HepG2 (cell line): ENCODE results near the gene MEIOC. TPM values are rescaled to one million over a fixed set of nuclear protein-coding genes. Genes with fewer than 3 reads are reported as not detected.
A peak's percentile ranks its signal among the peaks of the same experiment; 100 is the strongest.

Experiments
- AKAP8 ChIP-seq: sonication (generic); formaldehyde crosslinking; IDR thresholded peaks from 2 replicates; pipeline ENCODE4 v1.5.1; 2020; ENCODE audit warnings: mild to moderate bottlenecking, missing genetic modification reagents
- CERS6 ChIP-seq: sonication (generic); formaldehyde crosslinking; IDR thresholded peaks from 2 replicates; pipeline ENCODE4 v1.5.0; 2020; ENCODE audit warnings: missing genetic modification reagents
- CREM ChIP-seq, 2 experiments: sonication (generic) in 1 of 2; formaldehyde crosslinking in 1 of 2; IDR thresholded peaks; 2 replicates each; pipeline versions ENCODE4 v1.4.0 to v1.6.1; 2016 to 2020; ENCODE audit warnings: antibody characterized with exemption in 1 of 2, mild to moderate bottlenecking in 1 of 2, missing genetic modification reagents in 1 of 2
- HBP1 ChIP-seq: IDR thresholded peaks from 2 replicates; pipeline ENCODE4 v1.6.1; 2016; ENCODE audit warnings: low read depth, control low read depth
- HNRNPL ChIP-seq: fragments of 200-400 bp; formaldehyde crosslinking; IDR thresholded peaks from 2 replicates; pipeline ENCODE4 v1.6.1; 2017; ENCODE audit warnings: mild to moderate bottlenecking, low read depth, low read length
- HOXA3 ChIP-seq: sonication (generic); formaldehyde crosslinking; IDR thresholded peaks from 2 replicates; pipeline ENCODE4 v1.5.0; 2020; ENCODE audit warnings: missing genetic modification reagents
- IKZF5 ChIP-seq: IDR thresholded peaks from 2 replicates; pipeline ENCODE4 v1.6.1; 2018; ENCODE audit warnings: missing genetic modification reagents, mild to moderate bottlenecking, missing compliant biosample characterization
- MAZ ChIP-seq, 2 experiments: sonication (generic) in 1 of 2; formaldehyde crosslinking in 1 of 2; IDR thresholded peaks; 2 replicates each; pipeline versions ENCODE4 v1.5.0 to v1.6.1; 2012 to 2020; ENCODE audit warnings: low read depth in 2 of 2, mild to moderate bottlenecking in 2 of 2, borderline replicate concordance in 1 of 2, improper control_type of control experiment in 1 of 2, low read length in 1 of 2, missing genetic modification reagents in 1 of 2, moderate library complexity in 1 of 2
- MIER3 ChIP-seq: IDR thresholded peaks from 2 replicates; pipeline ENCODE4 v1.6.1; 2016; ENCODE audit warnings: missing compliant biosample characterization, borderline replicate concordance
- MXI1 ChIP-seq: IDR thresholded peaks from 3 replicates; pipeline ENCODE4 v1.6.1; 2012; ENCODE audit warnings: low read depth, low read length, inconsistent platforms, borderline replicate concordance
- PHF21A ChIP-seq: sonication (generic); formaldehyde crosslinking; IDR thresholded peaks from 2 replicates; pipeline ENCODE4 v1.5.0; 2020; ENCODE audit warnings: mild to moderate bottlenecking, missing genetic modification reagents
- POLR2A ChIP-seq, 2 experiments: IDR thresholded peaks; 2 replicates each; pipeline ENCODE4 v1.6.1; 2011; ENCODE audit warnings: low read depth in 2 of 2, low read length in 2 of 2, mild to moderate bottlenecking in 1 of 2, moderate library complexity in 1 of 2; ENCODE audit not compliant: insufficient read depth in 1 of 2
- POLR2AphosphoS5 ChIP-seq: IDR thresholded peaks from 2 replicates; pipeline ENCODE4 v1.6.1; 2012; ENCODE audit warnings: low read depth, low read length
- PPARG ChIP-seq: conservative IDR thresholded peaks from 2 replicates; pipeline ENCODE4 v1.6.1; 2016; ENCODE audit warnings: missing biosample characterization, missing genetic modification reagents
- SAP130 ChIP-seq: IDR thresholded peaks from 2 replicates; pipeline ENCODE4 v1.6.1; 2016; ENCODE audit warnings: low read depth
- UBTF ChIP-seq: sonication (generic); formaldehyde crosslinking; IDR thresholded peaks from 2 replicates; pipeline ENCODE4 v1.4.0; 2020; ENCODE audit warnings: mild to moderate bottlenecking, missing genetic modification reagents
- ZBTB43 ChIP-seq: sonication (generic); formaldehyde crosslinking; conservative IDR thresholded peaks from 2 replicates; pipeline ENCODE4 v1.4.0; 2020; ENCODE audit warnings: missing genetic modification reagents
- ZFP36L1 ChIP-seq: sonication (generic); formaldehyde crosslinking; IDR thresholded peaks from 2 replicates; pipeline ENCODE4 v1.8.0; 2022; ENCODE audit warnings: mild to moderate bottlenecking, missing genetic modification reagents, moderate library complexity
- ZFX ChIP-seq: sonication (generic); formaldehyde crosslinking; IDR thresholded peaks from 2 replicates; pipeline ENCODE4 v1.4.0; 2020; ENCODE audit warnings: mild to moderate bottlenecking, low read depth, missing genetic modification reagents, moderate library complexity
- ZMYM2 ChIP-seq: sonication (generic); formaldehyde crosslinking; IDR thresholded peaks from 2 replicates; pipeline ENCODE4 v1.8.0; 2022; ENCODE audit warnings: mild to moderate bottlenecking, missing genetic modification reagents
- ZNF44 ChIP-seq: sonication (generic); formaldehyde crosslinking; IDR thresholded peaks from 2 replicates; pipeline ENCODE4 v1.5.1; 2020; ENCODE audit warnings: mild to moderate bottlenecking, missing genetic modification reagents
- ZNF572 ChIP-seq: sonication (generic); formaldehyde crosslinking; IDR thresholded peaks from 2 replicates; pipeline ENCODE4 v1.5.1; 2020; ENCODE audit warnings: mild to moderate bottlenecking, missing genetic modification reagents
- polyA plus RNA-seq, 8 experiments: library from polyadenylated mRNA; depleted of rRNA in 3 of 8; stranded (reverse) in 7 of 8; unstranded in 1 of 8; fragments of >200 nt; fragmentation: Illumina TruSeq in 4 of 8; extraction: Trizol in 4 of 8; gene quantifications; 2 replicates each; pipeline versions ENCODE4 v1.2.1 to v1.2.3, GENCODE V29; 2011 to 2016; ENCODE audit warnings: low read depth in 4 of 8, missing spikeins in 1 of 8, mixed read lengths in 1 of 8; ENCODE audit not compliant: insufficient read depth in 1 of 8
- total RNA-seq, 5 experiments: library from RNA; depleted of rRNA; stranded (reverse); fragments of >200 nt; fragmentation: Illumina TruSeq; extraction: Trizol; gene quantifications; 2 replicates each; pipeline ENCODE4 v1.2.3, GENCODE V29; 2016; ENCODE audit warnings: low read depth in 1 of 5

The MEIOC gene
- total and polyA plus RNA-seq, 2 of the 13 experiments (the other 11 are each of a cell fraction or from before 2014, with no cell fraction given), result 0.04 to 0.15 TPM

- TF ChIP-seq IKZF5 (CRISPR knock-in tag), result 0 out of 2 replicates have a peak, but pooled peaks have one; percentile 40
- TF ChIP-seq HNRNPL, result 0 out of 2 replicates have a peak, but pooled peaks have one; percentile 62
- TF ChIP-seq HBP1 (CRISPR knock-in tag), result peak; percentile 64; the same call in 1 of the 2 replicates
- TF ChIP-seq ZNF572 (CRISPR knock-in tag), result no peak
- 0 out of 2 replicates have a peak, but pooled peaks have one; percentile 16 for TF ChIP-seq PHF21A
- peak; percentile 29; the same call in 1 of the 3 replicates for TF ChIP-seq MXI1
- peak; percentile 41; the same call in 1 of the 2 replicates for TF ChIP-seq MIER3 (CRISPR knock-in tag)
- TF ChIP-seq ZNF44 (CRISPR knock-in tag), result no peak
- TF ChIP-seq POLR2AphosphoS5, result peak; percentile 20; the same call in 1 of the 2 replicates
- no peak for TF ChIP-seq MAZ (IDR thresholded peaks at IDR 0.05; ENCODE audit: borderline replicate concordance, low read depth, low read length)
- peak; percentile 68; the same call in 1 of the 2 replicates for TF ChIP-seq MAZ (CRISPR knock-in tag; IDR thresholded peaks at IDR 0.05; ENCODE audit: low read depth)
- peak; percentile 55 for TF ChIP-seq HOXA3 (CRISPR knock-in tag)
- TF ChIP-seq PPARG (CRISPR knock-in tag), result no peak
- no peak for TF ChIP-seq CERS6
- TF ChIP-seq CREM (IDR thresholded peaks at IDR 0.05), result 0 out of 2 replicates have a peak, but pooled peaks have one; percentile 15
- TF ChIP-seq CREM (CRISPR knock-in tag; IDR thresholded peaks at IDR 0.05), result no peak
- no peak for TF ChIP-seq ZMYM2
- peak; percentile 80 for TF ChIP-seq SAP130 (CRISPR knock-in tag)
- peak; percentile 29 for TF ChIP-seq ZFX (CRISPR knock-in tag)
- TF ChIP-seq ZBTB43, result no peak; the same call in none of the 2 replicates
- TF ChIP-seq UBTF, result peak; percentile 27; the same call in 1 of the 2 replicates
- TF ChIP-seq POLR2A (IDR thresholded peaks at IDR 0.05; ENCODE audit: insufficient read depth in 1 of 2, low read depth in 2 of 2, low read length in 2 of 2), result peak; percentile 40 to 44; a peak in 1 of 4 replicates
- 0 out of 2 replicates have a peak, but pooled peaks have one; percentile 37 for TF ChIP-seq AKAP8 (CRISPR knock-in tag)
- TF ChIP-seq ZFP36L1 (CRISPR knock-in tag), result no peak
Observed at GRCh38 chr17:44608727-44609435, 47.4 kb upstream of the MEIOC start (continued).
